NCI-H2107 treated with DMSO at 0.1 percent for 48 hours (cell line): ENCODE results near the gene DLL4.
A peak's percentile ranks its signal among the peaks of the same experiment; 100 is the strongest.
"Not testable (repeated sequence)": the region's sequence is repeated elsewhere in the genome, so short reads cannot be mapped to it uniquely, and the experiment has no call there.

Experiments
- DNase-seq: peaks from one replicate; lab custom pipeline; 2025; ENCODE audit not compliant: unreplicated experiment; lab: John Stamatoyannopoulos, UW

Gene DLL4

DNA sequence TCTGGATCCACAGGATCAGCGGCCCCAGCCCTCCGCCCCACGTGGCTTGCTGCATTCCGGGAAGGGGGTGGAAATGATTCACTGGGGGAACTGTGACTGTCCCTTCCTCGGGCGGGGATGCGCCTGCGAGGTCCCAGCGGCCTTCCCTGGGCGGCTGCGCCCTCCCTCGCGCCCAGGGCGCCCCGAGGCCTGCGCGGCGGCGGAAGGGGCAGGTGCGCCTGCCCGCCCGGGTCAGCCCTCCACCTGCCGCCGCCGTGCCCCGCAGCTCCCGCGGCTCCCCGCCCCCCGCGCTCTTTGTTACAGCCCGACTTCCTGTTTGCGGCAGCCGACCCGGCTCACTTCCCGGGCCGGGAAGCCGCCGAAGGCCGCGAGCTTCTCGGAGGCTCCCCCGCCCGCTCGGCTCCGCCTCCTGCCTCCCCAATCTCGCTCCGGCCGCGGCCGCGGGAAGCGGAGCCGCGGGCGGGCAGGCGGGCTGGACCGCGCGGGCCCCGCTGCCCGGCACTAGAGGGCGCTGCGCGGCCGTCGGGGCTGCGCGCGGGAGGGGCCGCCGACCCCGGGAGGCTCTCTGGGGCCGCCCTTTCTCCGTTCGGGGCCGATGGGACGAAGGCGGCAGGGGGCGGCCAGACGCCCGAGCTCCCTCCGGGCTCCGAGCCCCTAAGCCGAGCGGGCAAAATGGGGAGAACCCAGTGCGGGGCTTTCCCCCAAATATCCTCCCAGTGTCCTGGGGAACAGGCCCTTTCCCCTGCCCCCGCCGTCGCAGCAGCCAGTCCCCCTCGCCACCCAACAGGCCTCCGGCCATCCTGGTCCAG lies 12.6 kb downstream of the DLL4 start:
- DNase-seq, result no peak

- DNase-seq, result no peak
These were observed 13.3 kb downstream of the DLL4 start for GRCh38 chr15:40942337-40942854.

- no peak for DNase-seq
These were observed 13.7 kb downstream of the DLL4 start for GRCh38 chr15:40942878-40943277.

DNA sequence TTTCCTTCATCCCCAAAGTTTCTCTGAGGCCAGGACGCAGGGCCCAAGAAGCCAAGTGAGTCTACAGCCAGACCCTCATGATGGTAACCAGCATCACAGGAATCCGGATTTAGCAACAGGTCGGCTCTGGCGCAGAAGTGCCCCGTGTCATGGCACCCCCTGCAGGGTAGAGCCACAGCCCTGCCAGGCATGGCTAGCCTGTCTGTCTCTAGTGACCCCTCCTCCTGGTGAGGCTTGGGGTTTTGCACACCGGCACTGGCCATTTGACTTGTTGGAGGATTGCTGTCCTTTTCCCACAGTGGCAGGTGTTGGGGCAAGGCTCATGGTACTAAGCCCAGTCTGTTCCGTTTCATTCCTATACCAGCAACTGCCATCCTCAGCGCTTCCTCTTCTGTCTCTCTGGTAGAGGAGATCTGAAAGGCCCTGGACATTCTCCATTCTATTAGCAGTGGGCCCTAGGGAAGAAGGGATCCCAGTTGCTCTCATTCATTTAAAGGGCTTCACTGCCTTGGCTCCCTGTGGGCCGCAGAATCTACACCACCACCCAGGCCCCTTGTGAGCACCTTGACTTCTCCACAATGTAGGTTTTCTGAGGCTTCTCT lies 14.7 kb downstream of the DLL4 start:
- no peak for DNase-seq

GRCh38 chr15:40944510-40945296 lies 15.6 kb downstream of the DLL4 start:
- DNase-seq, result no peak

GRCh38 chr15:40948706-40949473 lies 19.8 kb downstream of the DLL4 start:
- DNase-seq, result no peak

DNA sequence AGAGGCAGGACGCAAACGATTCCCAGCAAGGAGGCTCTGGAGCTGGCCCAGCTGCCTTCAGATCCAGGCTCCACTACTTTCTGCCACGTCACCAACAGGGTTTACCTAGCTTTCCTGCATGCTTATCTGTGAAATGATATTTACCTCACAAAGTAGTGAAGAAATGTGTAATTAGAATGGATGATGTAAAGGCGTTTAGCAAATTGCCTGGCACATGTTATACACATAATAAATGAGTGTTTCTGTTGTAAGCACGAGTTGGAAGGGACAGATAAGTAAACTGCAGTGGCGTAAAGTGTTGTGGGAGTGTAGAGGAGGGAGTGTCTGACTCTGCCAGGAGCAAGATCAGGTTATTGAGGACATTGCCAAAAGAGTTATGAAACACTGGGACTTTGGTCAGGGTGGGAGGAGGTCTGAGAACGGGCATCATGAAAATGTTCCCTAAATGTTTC lies 20.6 kb downstream of the DLL4 start:
- DNase-seq, result no peak

DNA sequence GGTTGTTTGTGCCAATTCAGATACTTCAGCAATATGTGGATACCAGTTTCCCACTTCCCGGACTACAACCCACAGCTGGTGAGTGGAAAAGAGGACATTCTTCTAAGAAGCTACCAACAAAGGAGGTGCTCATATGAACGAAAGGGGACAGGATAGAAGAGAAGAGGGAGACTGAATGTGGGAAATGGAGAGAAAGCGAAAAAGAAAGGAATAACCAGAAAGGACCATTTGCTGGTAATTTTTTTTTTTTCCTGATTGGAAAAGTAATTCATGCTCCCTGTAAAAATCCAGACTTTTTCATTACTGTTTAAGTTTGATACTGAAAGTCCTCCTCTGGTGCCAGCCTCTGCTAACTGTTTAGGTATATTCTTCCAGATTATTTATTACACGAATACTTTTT lies 22.6 kb downstream of the DLL4 start:
- no peak for DNase-seq

GRCh38 chr15:40952301-40952900 lies 23.3 kb downstream of the DLL4 start:
- no peak for DNase-seq

GRCh38 chr15:40952901-40953712 lies 24.0 kb downstream of the DLL4 start, which contains the start of gene CHAC1:
CHAC1 (plus strand) TSS chr15:40953471; CDS start chr15:40953584, 113 bp downstream.
- peak; percentile 83 for DNase-seq

DNA sequence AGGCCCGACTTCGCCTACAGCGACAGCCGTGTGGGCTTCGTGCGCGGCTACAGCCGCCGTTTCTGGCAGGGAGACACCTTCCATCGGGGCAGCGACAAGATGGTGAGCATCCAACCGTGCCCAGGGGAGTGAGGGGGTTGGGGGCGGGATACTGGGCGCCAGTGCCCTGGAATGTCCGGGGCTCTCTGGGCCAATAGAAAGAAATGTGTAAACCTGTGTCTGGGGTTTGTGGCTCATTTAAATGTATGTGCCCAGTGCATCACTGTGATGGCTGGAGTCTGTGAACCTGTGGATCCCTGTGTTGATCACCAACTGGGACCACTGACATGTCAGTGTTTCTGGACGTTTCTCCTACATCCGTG lies 24.6 kb downstream of the DLL4 start:
- no peak for DNase-seq

DNA sequence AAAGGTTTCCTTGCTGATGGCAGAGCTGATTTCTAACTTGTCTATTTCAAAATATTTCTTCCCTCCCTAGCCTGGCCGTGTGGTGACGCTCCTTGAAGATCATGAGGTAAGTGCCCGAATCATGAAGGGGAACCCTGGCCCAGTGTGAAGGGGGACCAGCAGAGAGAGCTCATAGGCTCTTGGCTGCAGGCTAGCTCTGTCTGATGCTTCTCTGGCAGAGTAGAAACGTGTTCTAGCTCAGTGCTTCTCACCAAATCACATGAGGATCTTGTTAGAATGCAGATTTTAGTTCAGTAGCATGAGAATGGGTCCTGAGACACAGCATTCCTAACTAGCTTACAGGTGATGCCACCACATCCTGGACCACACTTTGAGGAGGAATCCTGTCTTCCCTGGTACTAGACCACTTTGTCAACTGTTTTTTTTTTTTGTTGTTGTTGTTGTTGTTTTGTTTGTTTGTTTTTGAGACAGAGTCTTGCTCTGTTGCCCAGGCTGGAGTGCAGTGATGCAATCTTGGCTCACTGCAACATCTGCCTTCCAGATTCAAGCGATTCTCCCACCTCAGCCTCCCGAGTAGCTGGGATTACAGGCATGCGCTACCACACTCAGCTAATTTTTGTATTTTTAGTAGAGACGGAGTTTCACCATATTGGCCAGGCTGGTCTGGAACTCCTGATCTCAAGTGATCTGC lies 25.2 kb downstream of the DLL4 start:
- DNase-seq, result not testable (repeated sequence)

GRCh38 chr15:40955141-40955903 lies 26.2 kb downstream of the DLL4 start:
- no peak for DNase-seq

GRCh38 chr15:40955930-40956540 lies 26.9 kb downstream of the DLL4 start:
- DNase-seq, result no peak

DNA sequence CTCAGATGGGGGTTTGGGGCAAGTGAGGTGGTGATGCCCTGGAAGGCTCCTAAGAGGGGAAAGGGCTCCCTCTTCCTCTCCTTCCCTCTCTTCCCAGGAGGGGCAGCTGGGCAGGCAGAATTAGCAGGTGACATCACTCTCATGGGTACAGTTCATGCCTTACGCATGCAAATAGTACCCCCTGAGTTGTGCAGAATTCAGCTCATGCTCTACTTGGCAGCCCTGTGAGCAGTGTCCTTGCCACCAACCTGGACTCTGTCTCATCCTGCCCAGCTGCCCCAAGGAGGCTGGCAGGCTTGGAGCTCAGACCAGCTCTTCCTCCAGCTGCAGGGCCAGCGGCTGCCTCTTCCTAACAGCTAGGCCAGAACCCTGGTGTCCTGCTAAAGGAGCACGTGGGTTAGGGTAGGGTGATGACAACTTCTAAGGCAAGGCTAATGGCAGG lies 27.4 kb downstream of the DLL4 start:
- no peak for DNase-seq

- no peak for DNase-seq
These were observed 28.0 kb downstream of the DLL4 start for GRCh38 chr15:40957041-40957555.

GRCh38 chr15:40957581-40958051 lies 28.5 kb downstream of the DLL4 start:
- DNase-seq, result no peak
